AG10803 (cell line): Measurements from ENCODE around the gene ATP12A.
A peak's percentile ranks its signal among the peaks of the same experiment; 100 is the strongest.

Source experiments
- DNase-seq: peaks from one replicate; pipeline ENCODE4 v3.0.0; 2010; ENCODE audit warnings: low read depth
- H3K4me3 ChIP-seq: 2 replicates; pipeline ENCODE4 v1.5.1; 2011; ENCODE audit warnings: mild to moderate bottlenecking, low read length, control low read depth
- TF ChIP-seq, protein P1 (sequence below): conservative IDR thresholded peaks from 2 replicates; pipeline ENCODE4 v1.5.1; 2011; ENCODE audit warnings: mild to moderate bottlenecking, low read length, control low read depth, inconsistent platforms

ATP12A gene

DNA sequence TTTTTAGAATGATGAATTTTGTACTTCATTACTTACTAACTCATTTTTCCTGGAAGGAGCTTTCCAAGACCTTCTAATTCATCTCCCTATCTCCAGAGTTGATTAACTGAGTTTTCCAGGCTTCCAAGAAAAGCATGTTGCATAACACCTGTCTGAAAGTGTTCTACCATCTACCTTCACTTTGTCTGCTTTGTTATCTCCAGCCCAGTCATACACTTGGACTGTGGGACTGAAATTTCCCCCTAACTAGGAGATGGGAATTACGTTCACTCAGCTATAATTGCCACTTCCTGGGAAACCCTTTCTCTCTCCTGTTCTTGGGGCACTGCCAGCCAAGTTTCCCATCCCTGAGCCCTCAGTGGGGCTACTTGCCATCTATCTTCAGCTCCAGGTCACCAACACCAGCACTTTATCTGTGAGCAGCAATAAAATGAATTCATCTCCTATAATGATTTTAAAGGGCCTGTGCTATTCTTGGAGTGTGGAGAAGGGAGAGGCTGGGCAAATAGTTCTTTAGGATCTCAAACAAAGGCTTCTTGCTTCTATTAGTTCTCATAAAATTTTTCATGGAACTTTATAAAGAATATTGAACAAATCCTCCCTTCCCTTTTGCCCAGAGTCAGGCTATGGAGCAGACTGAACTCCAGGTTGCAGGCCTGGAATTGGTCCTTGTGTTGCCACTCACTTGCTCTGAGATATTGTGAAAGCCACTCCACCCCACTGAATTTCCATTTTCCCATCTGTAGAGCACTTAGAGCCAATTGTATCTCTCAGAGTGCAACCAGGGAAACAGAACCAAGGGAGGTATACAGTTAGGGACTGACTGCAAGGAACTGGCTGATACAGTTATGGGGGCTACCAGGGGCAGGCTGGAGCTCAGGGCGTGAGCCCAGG, 17.8 kb upstream of the ATP12A start:
- no peak for DNase-seq
- TF ChIP-seq, protein P1, sequence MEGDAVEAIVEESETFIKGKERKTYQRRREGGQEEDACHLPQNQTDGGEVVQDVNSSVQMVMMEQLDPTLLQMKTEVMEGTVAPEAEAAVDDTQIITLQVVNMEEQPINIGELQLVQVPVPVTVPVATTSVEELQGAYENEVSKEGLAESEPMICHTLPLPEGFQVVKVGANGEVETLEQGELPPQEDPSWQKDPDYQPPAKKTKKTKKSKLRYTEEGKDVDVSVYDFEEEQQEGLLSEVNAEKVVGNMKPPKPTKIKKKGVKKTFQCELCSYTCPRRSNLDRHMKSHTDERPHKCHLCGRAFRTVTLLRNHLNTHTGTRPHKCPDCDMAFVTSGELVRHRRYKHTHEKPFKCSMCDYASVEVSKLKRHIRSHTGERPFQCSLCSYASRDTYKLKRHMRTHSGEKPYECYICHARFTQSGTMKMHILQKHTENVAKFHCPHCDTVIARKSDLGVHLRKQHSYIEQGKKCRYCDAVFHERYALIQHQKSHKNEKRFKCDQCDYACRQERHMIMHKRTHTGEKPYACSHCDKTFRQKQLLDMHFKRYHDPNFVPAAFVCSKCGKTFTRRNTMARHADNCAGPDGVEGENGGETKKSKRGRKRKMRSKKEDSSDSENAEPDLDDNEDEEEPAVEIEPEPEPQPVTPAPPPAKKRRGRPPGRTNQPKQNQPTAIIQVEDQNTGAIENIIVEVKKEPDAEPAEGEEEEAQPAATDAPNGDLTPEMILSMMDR = no peak
- H3K4me3 ChIP-seq = no peak overlapping the region

DNA sequence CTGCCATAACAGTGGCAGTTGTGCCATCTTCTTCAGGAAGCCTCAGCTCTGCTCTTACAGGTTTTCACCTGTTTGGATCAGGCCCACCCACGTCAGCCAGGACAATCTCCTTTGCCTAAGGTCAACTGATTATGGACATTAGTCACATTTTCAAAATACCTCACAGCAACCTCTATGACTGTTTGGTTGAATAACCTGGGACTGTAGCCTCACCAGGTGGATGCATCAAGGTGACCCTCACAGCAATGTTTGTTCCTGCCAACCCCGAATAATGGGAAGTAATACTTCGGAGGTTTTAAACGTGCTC, 17.2 kb upstream of the ATP12A start:
- no peak overlapping the region for H3K4me3 ChIP-seq
- TF ChIP-seq, protein P1 = no peak
- no peak for DNase-seq

DNA sequence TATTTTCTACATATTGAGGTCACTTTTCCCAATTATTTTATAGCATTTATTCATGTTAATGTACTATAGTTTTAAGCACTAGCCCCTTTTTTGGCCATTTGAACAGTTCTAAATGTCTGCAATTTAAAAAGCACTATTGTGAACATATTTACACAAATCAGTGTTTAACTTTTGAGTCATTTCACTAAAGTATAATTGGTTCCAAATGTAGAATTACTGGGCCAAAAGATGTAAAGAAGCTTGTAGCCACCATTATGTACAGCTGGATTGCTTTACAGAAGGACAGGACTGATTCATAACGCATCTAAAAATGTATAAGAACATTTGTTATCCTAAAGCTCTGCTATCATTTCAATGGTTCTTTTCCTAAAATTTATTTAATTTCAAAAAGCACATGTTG, 16.6 kb upstream of the ATP12A start:
- DNase-seq = no peak
- TF ChIP-seq, protein P1 = no peak
- H3K4me3 ChIP-seq = no peak overlapping the region

DNA sequence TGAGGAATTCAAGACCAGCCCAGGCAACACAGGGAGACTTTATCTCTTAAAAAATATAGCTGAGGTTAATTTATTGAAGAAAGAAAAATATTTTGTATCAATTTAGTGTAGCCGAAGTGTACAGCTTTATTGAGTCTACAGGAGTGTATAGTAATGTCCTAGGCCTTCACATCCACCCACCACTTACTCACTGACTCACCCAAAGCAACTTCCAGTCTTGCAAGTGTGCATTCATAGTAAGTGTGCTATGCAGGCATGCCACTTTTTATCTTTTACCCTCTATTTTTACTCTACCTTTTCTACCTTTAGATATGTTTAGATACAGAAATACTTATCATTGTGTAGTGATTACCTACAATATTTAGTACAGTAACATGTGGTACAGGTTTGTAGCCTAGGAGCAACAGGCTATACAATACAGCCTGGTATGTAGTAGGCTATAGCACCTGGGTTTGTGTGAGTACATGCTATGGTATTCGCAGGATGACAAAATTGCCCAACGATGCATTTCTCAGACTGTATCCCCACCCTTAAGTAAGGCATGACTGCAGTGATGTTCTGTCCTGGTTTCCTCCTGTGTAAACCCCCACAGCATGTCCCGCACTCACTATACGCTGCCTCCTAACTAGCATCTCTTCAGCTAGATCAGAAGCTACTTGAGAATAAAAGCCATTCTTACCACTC, 15.3 kb upstream of the ATP12A start:
- TF ChIP-seq, protein P1 = no peak
- H3K4me3 ChIP-seq = no peak overlapping the region
- DNase-seq = peak; percentile 67

DNA sequence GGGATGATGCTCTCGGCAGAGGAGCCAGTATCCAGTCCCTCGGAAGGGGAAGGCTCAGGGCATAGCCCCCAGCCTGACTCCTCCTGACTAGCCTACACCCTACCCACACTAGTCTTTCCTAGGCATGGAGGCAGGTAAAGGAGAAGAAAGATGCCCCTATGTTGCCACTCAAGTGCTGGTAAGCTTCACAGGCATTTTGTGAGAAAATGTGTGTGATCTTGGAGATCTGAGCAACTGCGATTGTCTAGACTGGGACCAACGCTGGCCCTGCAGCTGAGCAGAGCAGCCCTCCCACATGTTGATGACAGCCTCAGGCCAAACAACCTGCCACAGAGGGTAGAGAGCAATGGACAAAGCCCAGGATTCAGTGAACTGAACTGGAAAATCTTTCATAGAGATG, 11.7 kb upstream of the ATP12A start:
- TF ChIP-seq, protein P1 = no peak
- no peak for DNase-seq
- H3K4me3 ChIP-seq = no peak overlapping the region

DNA sequence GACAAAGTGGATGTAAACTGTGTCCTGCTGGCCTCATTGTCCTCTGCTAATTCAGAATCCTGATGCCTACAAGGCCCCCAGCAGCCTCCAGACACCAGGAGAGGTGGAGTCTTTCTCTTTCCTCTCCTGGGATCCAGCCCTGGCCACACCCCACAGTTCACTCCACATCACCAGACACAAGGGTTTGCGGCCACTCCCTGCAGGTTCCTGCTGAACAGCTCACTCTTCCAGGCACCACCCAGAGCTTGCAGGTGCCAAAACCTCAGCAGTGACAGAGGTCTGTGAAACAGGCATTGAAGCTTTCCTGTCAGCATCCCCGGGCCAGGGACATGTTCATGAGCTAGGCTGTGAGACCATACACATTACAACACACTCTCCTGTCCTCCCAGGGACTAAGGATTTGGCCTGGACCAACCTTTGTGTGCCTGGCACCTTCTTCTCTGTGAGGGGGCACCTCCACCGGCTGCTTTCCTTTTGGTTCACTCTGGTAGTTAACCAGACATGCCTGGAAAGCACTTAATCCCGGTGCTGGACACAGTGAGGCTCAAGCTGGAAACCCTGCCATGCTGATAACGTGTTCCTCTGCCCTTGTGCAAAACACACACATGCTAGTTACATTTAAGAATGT, 11.1 kb upstream of the ATP12A start:
- H3K4me3 ChIP-seq = no peak overlapping the region
- TF ChIP-seq, protein P1 = no peak
- DNase-seq = no peak
